BLaER1 (cell line): Measurements from ENCODE around the gene WWOX.

ENCODE experiments used
- H3K27ac ChIP-seq: shearing (Covaris generic); formaldehyde crosslinking; 2 replicates; pipeline ENCODE4 v1.8.1; 2022
- H3K27me3 ChIP-seq: shearing (Covaris generic); formaldehyde crosslinking; 2 replicates; pipeline ENCODE4 v1.8.1; 2022
- H3K36me3 ChIP-seq: shearing (Covaris generic); formaldehyde crosslinking; 2 replicates; pipeline ENCODE4 v1.8.1; 2022
- H3K4me1 ChIP-seq: shearing (Covaris generic); formaldehyde crosslinking; 2 replicates; pipeline ENCODE4 v1.8.1; 2022
- H3K4me2 ChIP-seq: shearing (Covaris generic); formaldehyde crosslinking; 2 replicates; pipeline ENCODE4 v1.8.1; 2022
- H3K4me3 ChIP-seq: shearing (Covaris generic); formaldehyde crosslinking; 2 replicates; pipeline ENCODE4 v1.8.1; 2022
- H3K9ac ChIP-seq: shearing (Covaris generic); formaldehyde crosslinking; 2 replicates; pipeline ENCODE4 v1.8.1; 2022
- H3K9me3 ChIP-seq: shearing (Covaris generic); formaldehyde crosslinking; 2 replicates; pipeline ENCODE4 v1.8.1; 2022
- H4K20me1 ChIP-seq: shearing (Covaris generic); formaldehyde crosslinking; 2 replicates; pipeline ENCODE4 v1.8.1; 2022
- Cebpa-rat ChIP-seq: shearing (Covaris generic); IDR thresholded peaks from 2 replicates; pipeline ENCODE4 v1.8.1; 2022

Gene WWOX

GRCh38 chr16:79167893-79168292 is 1068.4 kb downstream of the WWOX start:
- H3K9ac ChIP-seq: no peak overlapping the region
- no peaks in the 10 kb centered on the region for H3K27me3 ChIP-seq
- no peaks in the 10 kb centered on the region for H3K36me3 ChIP-seq
- H3K27ac ChIP-seq: no peak overlapping the region
- TF ChIP-seq Cebpa-rat: no peak
- H3K4me2 ChIP-seq: peak overlapping the region; percentile 83
- peaks cover 98% of the 10 kb centered on the region for H3K4me1 ChIP-seq
- H3K9me3 ChIP-seq: peaks cover 13% of the 10 kb centered on the region
- no peaks in the 10 kb centered on the region for H4K20me1 ChIP-seq
- no peak overlapping the region for H3K4me3 ChIP-seq

DNA sequence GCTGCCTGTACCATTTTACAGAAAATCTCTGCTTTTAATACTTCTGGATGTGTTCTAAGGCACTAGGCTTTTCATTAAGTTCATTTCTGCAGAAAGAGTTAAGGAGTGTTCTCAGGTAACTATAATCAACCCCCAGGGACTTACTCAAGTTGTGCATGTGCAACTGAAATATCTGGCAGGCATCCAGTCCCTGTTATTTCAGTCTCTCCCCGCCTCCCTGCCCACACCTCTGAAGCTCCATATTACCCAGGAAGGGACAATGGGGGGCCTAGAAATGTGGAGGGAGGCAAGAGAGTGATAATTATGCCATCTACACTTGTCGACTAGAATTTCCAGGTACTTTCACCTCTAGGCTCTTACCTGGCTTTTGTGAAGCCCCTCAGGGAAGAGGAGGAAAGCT is 1068.9 kb downstream of the WWOX start:
- Histone ChIP-seq H3K9ac (peak overlapping the region; percentile 31; the same call in 1 of the 2 replicates), H3K9me3 (peaks cover 13% of the 10 kb centered on the region), H3K36me3 (no peaks in the 10 kb centered on the region), H3K27me3 (no peaks in the 10 kb centered on the region), H3K4me3 (0 out of 2 replicates have a peak overlapping the region, but pooled peaks have one; percentile 17), H4K20me1 (no peaks in the 10 kb centered on the region), H3K27ac (peak overlapping the region; percentile 79), H3K4me2 (peak overlapping the region; percentile 83), H3K4me1 (peaks cover 97% of the 10 kb centered on the region)
- TF ChIP-seq Cebpa-rat: no peak

GRCh38 chr16:79169239-79169638 is 1069.8 kb downstream of the WWOX start:
- Histone ChIP-seq H3K27me3 (no peaks in the 10 kb centered on the region), H3K9ac (no peak overlapping the region; the same call in 1 of the 2 replicates), H3K36me3 (no peaks in the 10 kb centered on the region), H3K4me3 (peak overlapping the region; percentile 17; the same call in 1 of the 2 replicates), H3K4me2 (peak overlapping the region; percentile 83), H4K20me1 (no peaks in the 10 kb centered on the region), H3K27ac (peak overlapping the region; percentile 79), H3K4me1 (peaks cover 87% of the 10 kb centered on the region), H3K9me3 (peaks cover 13% of the 10 kb centered on the region)
- no peak for TF ChIP-seq Cebpa-rat

- Histone ChIP-seq H3K4me1 (peaks cover 82% of the 10 kb centered on the region), H4K20me1 (no peaks in the 10 kb centered on the region), H3K27ac (no peak overlapping the region), H3K27me3 (no peaks in the 10 kb centered on the region), H3K4me3 (no peak overlapping the region), H3K4me2 (peak overlapping the region; percentile 15; the same call in 1 of the 2 replicates), H3K36me3 (no peaks in the 10 kb centered on the region), H3K9ac (no peak overlapping the region), H3K9me3 (peaks cover 14% of the 10 kb centered on the region)
- no peak for TF ChIP-seq Cebpa-rat
Observed at GRCh38 chr16:79170555-79171246, 1071.2 kb downstream of the WWOX start.

DNA sequence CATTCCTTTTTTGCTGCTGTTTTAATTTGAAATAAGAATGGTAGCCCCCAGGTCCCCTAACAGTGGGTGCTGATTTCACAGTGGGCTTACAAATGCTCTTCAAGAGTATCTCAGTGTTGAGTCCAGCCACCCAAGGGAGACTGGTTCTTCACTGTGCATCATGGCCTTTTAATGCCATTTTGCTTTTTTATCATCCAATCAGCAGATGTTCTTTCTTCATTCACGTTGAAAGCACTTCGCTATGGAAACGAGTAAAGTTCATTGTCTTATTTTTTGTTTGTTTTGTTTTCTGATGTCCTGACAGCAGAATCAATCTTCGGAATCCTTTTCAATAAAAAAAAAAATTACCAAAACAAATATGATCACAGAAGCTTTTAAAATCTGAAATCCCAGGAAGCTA is 1072.0 kb downstream of the WWOX start:
- peaks cover 19% of the 10 kb centered on the region for H3K9me3 ChIP-seq
- 0 out of 2 replicates have a peak overlapping the region, but pooled peaks have one; percentile 27 for H3K4me2 ChIP-seq
- peaks cover 82% of the 10 kb centered on the region for H3K4me1 ChIP-seq
- no peaks in the 10 kb centered on the region for H3K36me3 ChIP-seq
- no peak overlapping the region for H3K4me3 ChIP-seq
- TF ChIP-seq Cebpa-rat: no peak
- H3K9ac ChIP-seq: no peak overlapping the region
- no peak overlapping the region for H3K27ac ChIP-seq
- no peaks in the 10 kb centered on the region for H3K27me3 ChIP-seq
- no peaks in the 10 kb centered on the region for H4K20me1 ChIP-seq

DNA sequence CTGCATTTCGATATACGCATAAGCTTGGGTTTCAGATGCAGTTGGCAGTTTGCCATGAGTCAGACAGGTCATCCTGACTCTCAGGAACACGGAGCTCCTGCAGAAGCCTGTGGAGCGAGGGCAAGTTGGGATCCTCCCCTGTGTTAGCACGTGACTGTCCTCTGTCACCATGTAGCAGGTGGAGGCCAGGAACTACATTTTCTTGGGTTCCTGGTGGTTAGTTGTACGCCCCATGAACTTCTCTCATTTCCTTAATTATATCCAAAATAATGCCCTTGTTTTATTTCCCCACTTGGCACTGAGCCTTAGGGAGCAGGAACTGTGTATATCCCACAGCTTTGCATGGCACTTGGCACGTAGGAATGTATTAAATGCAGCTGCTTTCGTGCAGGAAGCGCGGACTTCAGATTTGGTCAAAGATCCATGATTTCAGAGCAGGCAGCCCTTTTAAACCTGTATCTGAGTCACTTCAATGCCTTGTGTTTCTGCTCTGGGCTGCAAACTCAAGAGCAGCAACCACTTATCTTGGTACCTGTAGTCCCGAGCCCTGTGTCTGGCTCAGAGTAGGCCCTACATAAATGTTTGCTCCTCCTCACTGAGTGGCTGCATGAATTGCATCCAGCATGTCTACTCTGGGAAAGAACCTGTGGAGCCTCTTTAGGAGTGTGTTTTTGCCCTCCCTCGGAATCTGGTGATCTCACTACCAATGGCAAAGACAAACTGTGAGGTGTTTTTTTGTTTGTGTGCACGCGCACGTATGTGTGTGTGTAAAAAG is 1072.7 kb downstream of the WWOX start:
- Histone ChIP-seq H3K27me3 (no peaks in the 10 kb centered on the region), H3K4me1 (peaks cover 83% of the 10 kb centered on the region), H3K4me3 (no peak overlapping the region), H4K20me1 (no peaks in the 10 kb centered on the region), H3K27ac (no peak overlapping the region), H3K9me3 (peaks cover 16% of the 10 kb centered on the region), H3K9ac (no peak overlapping the region), H3K36me3 (no peaks in the 10 kb centered on the region), H3K4me2 (peak overlapping the region; percentile 27; the same call in 1 of the 2 replicates)
- no peak for TF ChIP-seq Cebpa-rat

GRCh38 chr16:79172976-79173500 is 1073.6 kb downstream of the WWOX start:
- Histone ChIP-seq H3K4me1 (peaks cover 84% of the 10 kb centered on the region), H3K27me3 (no peaks in the 10 kb centered on the region), H3K9me3 (peaks cover 7% of the 10 kb centered on the region), H3K27ac (no peak overlapping the region), H3K9ac (no peak overlapping the region), H3K36me3 (no peaks in the 10 kb centered on the region), H3K4me3 (no peak overlapping the region), H4K20me1 (no peaks in the 10 kb centered on the region), H3K4me2 (no peak overlapping the region; the same call in 1 of the 2 replicates)
- TF ChIP-seq Cebpa-rat: no peak

DNA sequence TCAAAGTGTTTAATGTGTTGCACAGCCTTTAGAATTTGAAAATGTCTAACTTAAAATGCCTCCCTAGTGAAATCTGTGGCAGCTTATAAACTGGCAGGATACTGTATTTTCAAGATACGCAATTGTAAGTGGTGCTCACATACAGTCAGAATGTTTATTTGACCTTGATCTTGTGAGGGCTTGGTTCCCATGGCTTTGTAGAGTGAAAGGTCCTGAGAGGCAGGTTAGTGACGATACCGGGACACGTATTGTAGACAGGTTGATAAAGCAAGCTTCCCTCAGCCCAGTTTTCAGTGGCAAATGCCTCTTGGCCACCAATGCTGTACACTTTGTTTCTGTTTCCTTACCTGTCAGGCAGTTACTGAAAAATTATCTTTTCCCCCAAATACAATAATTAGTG is 1074.5 kb downstream of the WWOX start:
- Histone ChIP-seq H4K20me1 (no peaks in the 10 kb centered on the region), H3K36me3 (no peaks in the 10 kb centered on the region), H3K27ac (no peak overlapping the region), H3K4me3 (no peak overlapping the region), H3K9me3 (peaks cover 12% of the 10 kb centered on the region; the same call in 1 of the 2 replicates), H3K9ac (no peak overlapping the region), H3K4me2 (no peak overlapping the region), H3K4me1 (peaks cover 75% of the 10 kb centered on the region), H3K27me3 (no peaks in the 10 kb centered on the region)
- TF ChIP-seq Cebpa-rat: no peak

DNA sequence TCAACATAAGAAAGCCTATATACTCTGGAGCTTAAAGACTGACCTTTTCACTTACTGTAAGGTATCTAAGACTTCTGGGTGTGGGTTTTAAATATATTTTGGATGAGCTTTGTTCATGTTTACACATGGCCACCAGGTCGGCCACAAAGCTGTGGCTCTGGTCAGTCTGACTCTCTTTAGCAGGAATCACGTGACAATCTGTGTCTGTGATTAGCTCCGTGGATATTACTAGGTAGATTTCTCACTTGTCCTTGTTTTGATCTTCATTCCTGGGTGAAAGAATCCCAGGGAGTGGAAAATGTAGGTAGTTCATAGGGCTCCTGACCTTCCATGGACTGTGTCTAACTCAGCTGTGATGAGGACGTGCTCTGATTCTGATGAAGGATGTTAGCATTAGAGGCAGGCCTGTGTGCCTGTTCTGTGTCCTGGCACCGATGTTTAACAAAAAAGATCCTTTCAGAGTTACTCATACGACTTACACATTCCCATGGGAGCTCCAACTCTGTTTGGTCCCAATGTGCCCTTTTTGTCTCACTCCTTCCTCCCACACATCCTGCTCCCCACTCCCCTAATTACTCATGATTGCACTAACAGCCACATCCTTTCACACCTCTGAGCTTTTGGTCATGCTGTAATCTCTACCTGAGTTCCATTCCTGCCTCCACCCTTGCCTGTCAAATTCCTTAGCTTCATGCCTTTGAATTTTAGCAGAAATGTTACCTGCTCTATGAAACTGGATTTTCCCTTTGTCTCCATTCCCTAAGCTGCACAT is 1076.0 kb downstream of the WWOX start:
- Histone ChIP-seq H3K36me3 (no peaks in the 10 kb centered on the region), H4K20me1 (no peaks in the 10 kb centered on the region), H3K9ac (no peak overlapping the region), H3K27ac (no peak overlapping the region), H3K4me1 (peaks cover 59% of the 10 kb centered on the region), H3K4me3 (no peak overlapping the region), H3K9me3 (peaks cover 21% of the 10 kb centered on the region; the same call in 1 of the 2 replicates), H3K27me3 (no peaks in the 10 kb centered on the region), H3K4me2 (peak overlapping the region; percentile 59)
- no peak for TF ChIP-seq Cebpa-rat
